Fibroblast of lung (primary cell): ENCODE data around the gene KRTAP4-4.

Source experiments
- EZH2 ChIP-seq: IDR thresholded peaks from 2 replicates; pipeline ENCODE4 v1.5.1; 2012; ENCODE audit warnings: low read length, control low read depth, mild to moderate bottlenecking; ENCODE audit errors: missing control alignments
- TF ChIP-seq, protein P1 (sequence below), 2 donors: IDR thresholded peaks in 1 of 2; conservative IDR thresholded peaks in 1 of 2; 1 replicate in 1 of 2; 2 replicates in 1 of 2; pipeline ENCODE4 v1.5.1; 2011 to 2012; ENCODE audit warnings: low read length in 2 of 2, control low read depth in 1 of 2, inconsistent platforms in 1 of 2, low read depth in 1 of 2, mild to moderate bottlenecking in 1 of 2

DNA sequence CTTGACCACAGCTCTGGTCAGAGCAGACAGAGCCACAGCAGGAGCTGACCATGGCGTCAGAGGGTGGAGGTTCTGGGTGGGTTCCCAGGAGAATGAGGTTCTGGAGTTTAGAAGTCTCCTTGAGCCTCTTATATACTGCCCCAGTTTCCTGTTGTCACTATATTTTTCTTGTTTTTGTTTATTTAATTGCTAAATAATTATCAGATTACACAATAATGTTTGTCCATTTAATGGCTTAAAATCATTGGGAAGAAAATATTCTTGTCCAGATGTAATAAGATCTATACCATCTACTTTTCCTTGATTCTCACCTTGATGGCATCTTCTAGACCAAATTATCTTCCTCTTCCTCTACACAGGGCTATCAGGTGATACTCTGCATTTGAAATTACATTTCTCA lies 7.6 kb upstream of the KRTAP4-4 start, which contains the start of gene KRTAP4-3:
- TF ChIP-seq EZH2 = no peak
- TF ChIP-seq, protein P1, sequence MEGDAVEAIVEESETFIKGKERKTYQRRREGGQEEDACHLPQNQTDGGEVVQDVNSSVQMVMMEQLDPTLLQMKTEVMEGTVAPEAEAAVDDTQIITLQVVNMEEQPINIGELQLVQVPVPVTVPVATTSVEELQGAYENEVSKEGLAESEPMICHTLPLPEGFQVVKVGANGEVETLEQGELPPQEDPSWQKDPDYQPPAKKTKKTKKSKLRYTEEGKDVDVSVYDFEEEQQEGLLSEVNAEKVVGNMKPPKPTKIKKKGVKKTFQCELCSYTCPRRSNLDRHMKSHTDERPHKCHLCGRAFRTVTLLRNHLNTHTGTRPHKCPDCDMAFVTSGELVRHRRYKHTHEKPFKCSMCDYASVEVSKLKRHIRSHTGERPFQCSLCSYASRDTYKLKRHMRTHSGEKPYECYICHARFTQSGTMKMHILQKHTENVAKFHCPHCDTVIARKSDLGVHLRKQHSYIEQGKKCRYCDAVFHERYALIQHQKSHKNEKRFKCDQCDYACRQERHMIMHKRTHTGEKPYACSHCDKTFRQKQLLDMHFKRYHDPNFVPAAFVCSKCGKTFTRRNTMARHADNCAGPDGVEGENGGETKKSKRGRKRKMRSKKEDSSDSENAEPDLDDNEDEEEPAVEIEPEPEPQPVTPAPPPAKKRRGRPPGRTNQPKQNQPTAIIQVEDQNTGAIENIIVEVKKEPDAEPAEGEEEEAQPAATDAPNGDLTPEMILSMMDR (conservative IDR thresholded peaks at IDR 0.05 in 1 of 2, IDR thresholded peaks at IDR 0.05 in 1 of 2; ENCODE audit: low read depth in 1 of 2, low read length in 2 of 2) = no peak
